Activated T-cell treated with anti-CD3 and anti-CD28 coated beads, Interleukin-2, amount 50 U/mL, for 72 hours (primary cell): ENCODE data around the gene ATF6. TPM values are rescaled to one million over a fixed set of nuclear protein-coding genes. Genes with fewer than 3 reads are reported as not detected.

Experiments
- ATAC-seq, 2 donors: fragments of 150-1000 bp; cut with Tn5 transposase; replicated peaks in 1 of 2; 2 replicates each; pipeline ENCODE4 v1.10.0; 2021; ENCODE audit warnings: moderate library complexity in 2 of 2, mild to moderate bottlenecking in 1 of 2
- DNase-seq, 2 donors: peaks; one replicate each; pipeline ENCODE4 v3.0.0; 2021 to 2022; ENCODE audit warnings: mixed read lengths in 1 of 2
- H3K27ac Mint-ChIP-seq: one replicate; pipeline ENCODE4 v1.8.0; 2022; ENCODE audit warnings: mild to moderate bottlenecking, moderate library complexity, mixed read lengths
- H3K27me3 Mint-ChIP-seq: one replicate; pipeline ENCODE4 v1.8.0; 2022; ENCODE audit warnings: low read depth, mixed read lengths
- H3K36me3 Mint-ChIP-seq, 2 donors: one replicate each; pipeline ENCODE4 v1.8.0; 2022; ENCODE audit warnings: mixed read lengths in 2 of 2, mild to moderate bottlenecking in 1 of 2; ENCODE audit not compliant: insufficient read depth in 2 of 2
- H3K4me1 Mint-ChIP-seq: one replicate; pipeline ENCODE4 v1.8.0; 2022; ENCODE audit warnings: low read depth, mixed read lengths
- H3K4me3 Mint-ChIP-seq, 2 donors: one replicate each; pipeline ENCODE4 v1.8.0; 2022; ENCODE audit warnings: mild to moderate bottlenecking in 2 of 2, mixed read lengths in 2 of 2, moderate library complexity in 2 of 2
- H3K9me3 Mint-ChIP-seq, 2 donors: one replicate each; pipeline ENCODE4 v1.8.0; 2022; ENCODE audit warnings: mixed read lengths in 2 of 2
- total RNA-seq, 2 donors: library from RNA; stranded (reverse); gene quantifications; one replicate each; pipeline ENCODE4 v1.2.3, GENCODE V29; 2022

ATF6 gene
- total RNA-seq, 2 donors from 2014 or later = 23.7 to 28.4 TPM

DNA sequence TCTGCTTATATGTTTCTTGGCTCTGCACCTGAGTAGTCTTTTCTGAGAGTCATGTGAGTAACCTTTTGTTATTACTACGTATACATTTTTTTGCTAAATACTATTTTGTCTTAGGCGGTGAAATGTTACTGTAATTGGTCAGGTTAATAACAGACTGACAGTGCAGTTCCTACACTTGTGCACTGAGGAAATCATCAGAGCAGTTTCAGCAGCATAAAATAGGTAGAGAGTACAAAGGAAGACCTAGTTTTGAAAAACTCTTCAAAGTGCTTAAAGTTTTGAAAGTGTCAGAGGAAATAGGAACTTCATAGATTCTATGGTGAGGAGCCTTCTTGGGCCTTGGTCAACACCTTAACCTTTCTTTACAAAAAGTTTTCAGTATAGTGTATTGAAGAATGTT is 11.1 kb downstream of the ATF6 start:
- no peak overlapping the region for H3K4me3 Mint-ChIP-seq
- no peaks in the 10 kb centered on the region for H3K27me3 Mint-ChIP-seq
- ATAC-seq (peak in 1 of 2 donors; percentile 19), DNase-seq (no peak)
- H3K4me1 Mint-ChIP-seq = peaks cover 8% of the 10 kb centered on the region
- H3K27ac Mint-ChIP-seq = no peak overlapping the region
- H3K9me3 Mint-ChIP-seq = no peaks in the 10 kb centered on the region
- peaks cover 0 to 5% of the 10 kb centered on the region in 2 donors for H3K36me3 Mint-ChIP-seq

DNA sequence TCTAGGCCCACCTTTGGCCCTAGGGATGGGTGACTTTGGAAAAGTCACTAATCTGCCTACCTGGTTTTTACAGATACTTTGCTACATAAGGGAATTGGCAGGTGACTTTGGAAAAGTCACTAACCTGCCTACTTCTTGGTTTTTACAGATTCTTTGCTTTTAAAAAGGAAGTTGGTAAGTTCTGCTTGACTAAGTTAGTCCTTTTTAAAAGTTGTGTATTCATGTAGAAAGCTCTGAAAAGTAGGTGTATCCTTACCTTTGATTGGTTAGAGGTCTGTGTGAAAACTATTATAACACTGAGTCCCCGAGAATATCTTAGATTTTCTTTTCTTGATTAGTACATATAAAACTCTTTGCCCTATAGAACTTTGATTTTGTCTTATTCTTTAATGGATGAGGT is 12.4 kb downstream of the ATF6 start:
- DNase-seq = no peak
- no peaks in the 10 kb centered on the region for H3K27me3 Mint-ChIP-seq

DNA sequence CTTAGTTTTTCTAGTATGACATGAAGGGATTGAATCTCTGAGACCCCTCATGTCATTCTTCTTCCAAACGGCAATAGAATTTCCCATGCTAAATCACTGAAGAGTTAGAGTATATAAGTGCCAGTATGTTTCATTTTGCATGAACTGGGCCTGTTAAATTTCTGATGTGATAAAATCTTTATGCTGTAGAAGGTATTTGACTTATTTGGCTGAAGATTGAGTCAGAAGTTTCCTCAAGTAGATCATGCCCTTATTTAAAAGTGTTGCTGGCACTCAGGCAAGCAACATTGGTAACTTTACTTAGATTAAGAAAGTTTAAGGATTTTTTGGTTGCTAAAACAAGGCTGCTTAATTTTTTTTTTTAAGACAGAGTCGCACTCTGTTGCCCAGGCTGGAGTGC is 13.3 kb downstream of the ATF6 start:
- H3K4me3 Mint-ChIP-seq = no peak overlapping the region
- H3K27me3 Mint-ChIP-seq = no peaks in the 10 kb centered on the region
- ATAC-seq (no peak), DNase-seq (no peak)
- H3K9me3 Mint-ChIP-seq = no peaks in the 10 kb centered on the region
- H3K4me1 Mint-ChIP-seq = peaks cover 13% of the 10 kb centered on the region
- no peak overlapping the region for H3K27ac Mint-ChIP-seq
- peaks cover 2 to 8% of the 10 kb centered on the region in 2 donors for H3K36me3 Mint-ChIP-seq

More for the DNA sequence above, 12.4 kb downstream of the ATF6 start:
- peak overlapping the region; percentile 33 for H3K27ac Mint-ChIP-seq
- H3K4me1 Mint-ChIP-seq = peaks cover 13% of the 10 kb centered on the region
- peaks cover 2 to 8% of the 10 kb centered on the region in 2 donors for H3K36me3 Mint-ChIP-seq
- no peaks in the 10 kb centered on the region for H3K9me3 Mint-ChIP-seq
- no peak for ATAC-seq
- no peak overlapping the region for H3K4me3 Mint-ChIP-seq

GRCh38 chr1:161781995-161782394 is 15.9 kb downstream of the ATF6 start:
- H3K27ac Mint-ChIP-seq = peak overlapping the region; percentile 44

DNA sequence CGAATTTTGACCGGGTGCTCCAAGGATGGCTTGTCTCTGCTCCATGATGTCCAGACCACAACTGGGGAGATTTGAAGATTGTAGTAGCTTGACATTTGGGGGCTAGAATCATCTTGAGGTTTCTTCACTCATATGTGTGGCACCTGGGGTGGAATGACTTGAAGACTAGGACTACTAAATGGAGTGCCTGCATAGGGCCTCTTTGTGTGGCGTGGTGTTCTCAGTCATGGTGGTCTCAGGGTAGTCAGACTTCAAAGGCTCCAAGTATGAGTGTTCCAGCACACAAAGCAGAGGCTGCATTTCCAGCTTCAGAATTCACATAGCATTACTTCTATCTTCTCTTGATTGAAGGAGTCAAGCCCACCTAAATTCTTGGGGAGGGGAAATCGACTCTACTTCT is 16.8 kb downstream of the ATF6 start:
- peak in 1 of 2 donors; percentile 13 for DNase-seq
- no peaks in the 10 kb centered on the region for H3K27me3 Mint-ChIP-seq
- ATAC-seq = peak; percentile 70 to 87
- H3K4me1 Mint-ChIP-seq = peaks cover 13% of the 10 kb centered on the region
- peak overlapping the region; percentile 18 for H3K27ac Mint-ChIP-seq
- H3K36me3 Mint-ChIP-seq = peaks cover 10 to 19% of the 10 kb centered on the region in 2 donors
- no peaks in the 10 kb centered on the region for H3K9me3 Mint-ChIP-seq
- no peak overlapping the region for H3K4me3 Mint-ChIP-seq

More at GRCh38 chr1:161781995-161782394, 15.9 kb downstream of the ATF6 start:
- ATAC-seq (no peak), DNase-seq (no peak)
- peaks cover 13% of the 10 kb centered on the region for H3K4me1 Mint-ChIP-seq
- no peaks in the 10 kb centered on the region for H3K27me3 Mint-ChIP-seq
- H3K4me3 Mint-ChIP-seq = no peak overlapping the region
- no peaks in the 10 kb centered on the region for H3K9me3 Mint-ChIP-seq
- peaks cover 7 to 16% of the 10 kb centered on the region in 2 donors for H3K36me3 Mint-ChIP-seq

GRCh38 chr1:161784968-161785367 is 18.8 kb downstream of the ATF6 start:
- no peaks in the 10 kb centered on the region for H3K9me3 Mint-ChIP-seq
- DNase-seq (no peak), ATAC-seq (no peak)
- H3K36me3 Mint-ChIP-seq = peaks cover 10 to 22% of the 10 kb centered on the region in 2 donors
- H3K27ac Mint-ChIP-seq = no peak overlapping the region
- no peaks in the 10 kb centered on the region for H3K27me3 Mint-ChIP-seq
- peaks cover 9% of the 10 kb centered on the region for H3K4me1 Mint-ChIP-seq
- H3K4me3 Mint-ChIP-seq = no peak overlapping the region

DNA sequence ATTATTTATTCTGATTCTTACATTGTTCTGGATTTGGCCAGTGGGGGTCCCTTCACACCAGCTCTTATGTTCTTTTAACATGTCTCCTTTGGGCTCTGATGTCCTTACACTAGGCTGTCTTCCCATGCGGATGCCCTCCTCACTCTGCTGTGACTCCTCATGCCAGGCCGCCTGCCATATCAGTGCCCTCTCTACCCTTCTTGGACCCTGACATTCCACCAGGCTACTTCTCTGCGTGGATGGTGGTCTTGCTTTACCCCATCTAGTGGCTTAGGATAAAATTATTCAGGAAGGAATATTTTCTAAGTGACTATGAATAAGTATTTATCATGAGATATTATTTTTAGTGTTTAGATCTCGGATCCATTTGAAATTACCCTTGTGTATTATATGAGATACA is 21.2 kb downstream of the ATF6 start:
- no peak for DNase-seq
- Mint-ChIP-seq H3K36me3 (peaks cover 10 to 23% of the 10 kb centered on the region in 2 donors), H3K27ac (peak overlapping the region; percentile 35), H3K4me3 (no peak overlapping the region), H3K9me3 (no peaks in the 10 kb centered on the region), H3K27me3 (no peaks in the 10 kb centered on the region), H3K4me1 (peaks cover 22% of the 10 kb centered on the region)
- ATAC-seq = no peak

DNA sequence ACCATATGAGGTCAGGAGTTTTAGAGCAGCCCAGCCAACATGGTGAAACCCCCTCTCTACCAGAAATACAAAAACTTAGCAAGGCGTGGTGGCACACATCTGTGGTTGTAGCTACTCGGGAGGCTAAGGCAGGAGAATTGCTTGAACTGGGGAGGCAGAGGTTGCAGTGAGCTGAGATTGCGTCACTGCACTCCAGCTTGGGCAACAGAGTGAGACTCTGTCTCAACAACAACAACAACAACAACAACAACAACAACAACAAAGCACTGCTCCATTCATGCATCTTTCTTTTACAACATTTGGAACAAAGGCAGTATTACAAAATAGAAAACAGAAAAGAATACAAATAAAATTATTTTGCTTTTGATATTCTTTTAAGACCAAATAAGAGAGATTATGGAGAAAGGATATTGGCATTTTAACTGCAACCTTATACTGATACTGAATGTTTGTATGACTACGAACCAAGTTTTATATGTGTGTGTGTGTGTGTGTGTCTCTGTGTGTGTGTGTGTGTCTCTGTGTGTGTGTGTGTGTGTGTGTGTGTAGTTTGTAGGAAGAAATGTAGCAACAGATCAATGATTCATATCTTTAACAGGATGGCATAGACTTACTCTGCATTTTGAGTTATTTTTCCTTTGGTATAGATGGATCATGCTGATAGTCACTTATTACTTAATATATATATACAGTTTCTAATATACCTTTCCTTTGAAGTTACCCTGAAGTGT is 24.6 kb downstream of the ATF6 start:
- no peaks in the 10 kb centered on the region for H3K9me3 Mint-ChIP-seq
- H3K27me3 Mint-ChIP-seq = no peaks in the 10 kb centered on the region
- H3K27ac Mint-ChIP-seq = no peak overlapping the region
- DNase-seq (no peak), ATAC-seq (no peak)
- peaks cover 12 to 30% of the 10 kb centered on the region in 2 donors for H3K36me3 Mint-ChIP-seq
- H3K4me3 Mint-ChIP-seq = no peak overlapping the region
- peaks cover 24% of the 10 kb centered on the region for H3K4me1 Mint-ChIP-seq

DNA sequence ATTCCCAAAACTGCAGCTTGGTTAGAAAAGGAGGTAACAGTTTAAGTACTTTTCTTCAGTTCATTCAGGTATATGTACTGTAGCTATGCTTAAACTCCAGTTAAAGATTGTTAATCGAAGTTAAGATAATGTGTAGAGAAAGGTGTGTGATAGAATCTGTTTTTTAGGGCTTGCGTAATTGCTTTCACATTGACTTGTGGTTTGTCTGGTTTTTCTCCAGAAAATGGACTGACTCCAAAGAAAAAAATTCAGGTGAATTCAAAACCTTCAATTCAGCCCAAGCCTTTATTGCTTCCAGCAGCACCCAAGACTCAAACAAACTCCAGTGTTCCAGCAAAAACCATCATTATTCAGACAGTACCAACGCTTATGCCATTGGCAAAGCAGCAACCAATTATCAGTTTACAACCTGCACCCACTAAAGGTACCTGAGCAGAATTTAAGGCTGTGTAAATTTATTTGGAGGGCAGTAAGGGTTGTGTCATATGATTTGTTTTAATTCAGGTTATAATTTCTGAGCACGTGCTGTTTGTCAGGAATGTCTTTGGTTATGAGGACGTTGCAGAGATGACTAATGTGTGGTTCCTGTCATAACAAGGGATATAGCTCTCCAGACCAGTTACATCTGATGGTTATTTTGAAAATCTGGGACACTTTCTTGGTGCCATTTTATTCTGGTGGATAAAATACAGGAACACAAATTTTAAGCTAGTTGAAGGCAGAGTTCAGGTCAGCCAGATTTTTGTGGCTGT is 26.0 kb downstream of the ATF6 start:
- DNase-seq (no peak), ATAC-seq (peak in 1 of 2 donors; percentile 7)
- Mint-ChIP-seq H3K36me3 (peaks cover 9 to 24% of the 10 kb centered on the region in 2 donors), H3K9me3 (no peaks in the 10 kb centered on the region), H3K27me3 (no peaks in the 10 kb centered on the region), H3K4me3 (peak overlapping the region in 1 of 2 donors; percentile 66), H3K27ac (peak overlapping the region; percentile 86), H3K4me1 (peaks cover 24% of the 10 kb centered on the region)

GRCh38 chr1:161792740-161793139 is 26.6 kb downstream of the ATF6 start:
- peak overlapping the region; percentile 86 for H3K27ac Mint-ChIP-seq
- H3K27me3 Mint-ChIP-seq = no peaks in the 10 kb centered on the region
- H3K36me3 Mint-ChIP-seq = peaks cover 10 to 23% of the 10 kb centered on the region in 2 donors
- H3K4me1 Mint-ChIP-seq = peaks cover 24% of the 10 kb centered on the region
- DNase-seq = peak in 1 of 2 donors; percentile 14
- peak; percentile 98 to 99 for ATAC-seq
- peak overlapping the region in 1 of 2 donors; percentile 43 for H3K4me3 Mint-ChIP-seq
- H3K9me3 Mint-ChIP-seq = no peaks in the 10 kb centered on the region

GRCh38 chr1:161799792-161800191 is 33.7 kb downstream of the ATF6 start:
- Mint-ChIP-seq H3K4me1 (no peaks in the 10 kb centered on the region), H3K36me3 (peaks cover 7 to 13% of the 10 kb centered on the region in 2 donors), H3K9me3 (no peaks in the 10 kb centered on the region), H3K4me3 (no peak overlapping the region), H3K27ac (no peak overlapping the region), H3K27me3 (no peaks in the 10 kb centered on the region)
- no peak for ATAC-seq
- no peak for DNase-seq

DNA sequence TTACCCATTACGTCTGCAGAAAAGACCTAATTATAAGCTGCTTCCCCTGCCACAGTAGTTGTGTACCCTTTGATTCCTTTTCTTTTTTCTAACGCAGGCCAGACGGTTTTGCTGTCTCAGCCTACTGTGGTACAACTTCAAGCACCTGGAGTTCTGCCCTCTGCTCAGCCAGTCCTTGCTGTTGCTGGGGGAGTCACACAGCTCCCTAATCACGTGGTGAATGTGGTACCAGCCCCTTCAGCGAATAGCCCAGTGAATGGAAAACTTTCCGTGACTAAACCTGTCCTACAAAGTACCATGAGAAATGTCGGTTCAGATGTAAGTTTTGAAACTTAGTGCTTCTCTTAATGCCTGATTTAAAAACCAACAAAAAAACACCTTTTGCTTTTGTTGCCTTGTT is 35.8 kb downstream of the ATF6 start:
- DNase-seq (no peak), ATAC-seq (no peak)
- no peaks in the 10 kb centered on the region for H3K9me3 Mint-ChIP-seq
- H3K27ac Mint-ChIP-seq = peak overlapping the region; percentile 27
- no peaks in the 10 kb centered on the region for H3K27me3 Mint-ChIP-seq
- H3K4me3 Mint-ChIP-seq = no peak overlapping the region
- peaks cover 13 to 14% of the 10 kb centered on the region in 2 donors for H3K36me3 Mint-ChIP-seq
- H3K4me1 Mint-ChIP-seq = peaks cover 6% of the 10 kb centered on the region

DNA sequence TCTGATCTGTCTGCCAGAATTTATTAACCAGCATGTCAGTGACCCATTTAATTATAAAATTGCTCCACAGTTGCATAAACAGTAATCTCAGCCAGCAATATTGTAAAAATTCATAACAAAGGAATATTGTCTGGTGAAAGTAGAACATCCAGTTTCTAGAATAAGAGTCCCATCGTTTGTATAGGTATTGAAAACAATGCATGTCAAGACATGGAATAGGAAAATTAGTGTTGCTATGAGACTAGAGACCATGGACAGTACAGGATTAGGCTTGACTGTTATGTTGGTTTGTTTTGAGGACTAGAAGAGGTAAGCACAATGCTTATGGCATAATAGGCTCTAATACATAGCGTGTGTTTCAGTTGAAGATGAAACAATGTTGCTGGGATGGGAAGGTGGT is 37.1 kb downstream of the ATF6 start:
- H3K27ac Mint-ChIP-seq = no peak overlapping the region
- H3K9me3 Mint-ChIP-seq = no peaks in the 10 kb centered on the region
- DNase-seq (no peak), ATAC-seq (no peak)
- no peaks in the 10 kb centered on the region for H3K27me3 Mint-ChIP-seq
- no peak overlapping the region for H3K4me3 Mint-ChIP-seq
- peaks cover 10 to 12% of the 10 kb centered on the region in 2 donors for H3K36me3 Mint-ChIP-seq
- peaks cover 6% of the 10 kb centered on the region for H3K4me1 Mint-ChIP-seq
